BLaER1 treated with 17β-estradiol and CSF1 and Interleukin-3, amounts not matched to agents 10 nM and 100 nM (cell line): ENCODE data around the gene PRDM10.

ENCODE experiments used
- H3K27ac ChIP-seq, 11 experiments: shearing (Covaris generic); formaldehyde crosslinking; 2 replicates each; pipeline ENCODE4 v1.8.1; 2022
- H3K27me3 ChIP-seq, 11 experiments: shearing (Covaris generic); formaldehyde crosslinking; 2 replicates each; pipeline ENCODE4 v1.8.1; 2022
- H3K36me3 ChIP-seq, 11 experiments: shearing (Covaris generic); formaldehyde crosslinking; 2 replicates each; pipeline ENCODE4 v1.8.1; 2022
- H3K4me1 ChIP-seq, 10 experiments: shearing (Covaris generic); formaldehyde crosslinking; 2 replicates each; pipeline ENCODE4 v1.8.1; 2022
- H3K4me2 ChIP-seq, 11 experiments: shearing (Covaris generic); formaldehyde crosslinking; 2 replicates each; pipeline ENCODE4 v1.8.1; 2022
- H3K4me3 ChIP-seq, 10 experiments: shearing (Covaris generic); formaldehyde crosslinking; 2 replicates each; pipeline ENCODE4 v1.8.1; 2022
- H3K9ac ChIP-seq, 11 experiments: shearing (Covaris generic); formaldehyde crosslinking; 2 replicates each; pipeline ENCODE4 v1.8.1; 2022
- H3K9me3 ChIP-seq, 11 experiments: shearing (Covaris generic); formaldehyde crosslinking; replicated peaks in 1 of 11; 2 replicates each; pipeline ENCODE4 v1.8.1; 2022
- H4K20me1 ChIP-seq, 11 experiments: shearing (Covaris generic); formaldehyde crosslinking; 2 replicates each; pipeline ENCODE4 v1.8.1; 2022
- Cebpa-rat ChIP-seq, 11 experiments: shearing (Covaris generic); IDR thresholded peaks; 2 replicates each; pipeline ENCODE4 v1.8.1; 2022

The PRDM10 gene

DNA sequence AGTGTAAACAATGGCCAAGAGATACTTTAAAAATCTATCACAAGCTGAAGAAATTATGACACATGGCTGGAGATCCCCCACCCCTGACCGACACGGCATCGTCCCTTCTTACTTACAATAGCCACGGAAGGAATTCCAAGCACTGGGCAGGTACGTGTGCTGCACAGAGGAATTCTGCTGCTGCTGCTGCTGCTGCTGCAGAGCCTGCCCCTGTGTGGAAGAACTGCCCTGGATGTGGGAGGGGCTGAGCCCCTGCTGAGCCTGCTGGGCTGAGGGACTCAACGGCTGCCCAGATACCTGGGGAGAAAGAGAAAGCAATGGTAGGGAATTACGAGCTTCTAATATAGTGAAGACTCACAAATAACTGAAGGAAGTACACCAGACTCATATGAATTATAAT lies 92.3 kb downstream of the PRDM10 start:
- H3K27me3 ChIP-seq = no peaks in the 10 kb centered on the region
- no peak for TF ChIP-seq Cebpa-rat (IDR thresholded peaks at IDR 0.05)
- H3K9me3 ChIP-seq = no peaks in the 10 kb centered on the region
- no peak overlapping the region for H3K4me3 ChIP-seq
- no peak overlapping the region for H3K4me2 ChIP-seq
- H3K9ac ChIP-seq = no peak overlapping the region
- peaks cover 14 to 28% (median 22%) of the 10 kb centered on the region in 10 experiments for H3K4me1 ChIP-seq
- no peak overlapping the region for H3K27ac ChIP-seq
- no peaks in the 10 kb centered on the region for H4K20me1 ChIP-seq
- peaks cover 56 to 100% (median 88%) of the 10 kb centered on the region in 11 experiments for H3K36me3 ChIP-seq

DNA sequence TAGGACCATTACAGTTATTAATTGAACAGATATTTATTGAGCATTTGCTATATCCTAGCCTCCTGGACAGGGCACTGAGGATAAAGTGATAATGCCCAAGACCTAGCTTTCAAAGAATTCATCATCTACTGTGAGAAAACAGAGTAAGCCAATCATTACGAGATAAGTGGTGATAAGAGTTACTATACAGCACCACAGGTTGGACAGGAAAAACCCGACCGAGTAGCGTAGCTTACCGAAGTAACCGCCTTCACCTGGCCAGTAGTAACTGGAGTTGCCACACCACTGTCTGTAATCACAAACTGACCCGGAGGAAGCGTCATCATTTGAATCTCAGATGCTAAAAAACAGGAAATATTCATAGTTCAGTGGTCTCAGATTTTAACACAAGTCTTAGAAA lies 97.2 kb downstream of the PRDM10 start:
- Histone ChIP-seq H3K4me3 (no peak overlapping the region), H3K9me3 (no peaks in the 10 kb centered on the region), H3K27me3 (no peaks in the 10 kb centered on the region), H4K20me1 (no peaks in the 10 kb centered on the region), H3K36me3 (peaks cover 71 to 99% (median 89%) of the 10 kb centered on the region in 11 experiments), H3K27ac (no peak overlapping the region), H3K4me1 (peaks cover 0 to 9% (median 0%) of the 10 kb centered on the region in 10 experiments; a peak in 4 of 20 replicates), H3K9ac (no peak overlapping the region), H3K4me2 (no peak overlapping the region)
- TF ChIP-seq Cebpa-rat (IDR thresholded peaks at IDR 0.05) = no peak

DNA sequence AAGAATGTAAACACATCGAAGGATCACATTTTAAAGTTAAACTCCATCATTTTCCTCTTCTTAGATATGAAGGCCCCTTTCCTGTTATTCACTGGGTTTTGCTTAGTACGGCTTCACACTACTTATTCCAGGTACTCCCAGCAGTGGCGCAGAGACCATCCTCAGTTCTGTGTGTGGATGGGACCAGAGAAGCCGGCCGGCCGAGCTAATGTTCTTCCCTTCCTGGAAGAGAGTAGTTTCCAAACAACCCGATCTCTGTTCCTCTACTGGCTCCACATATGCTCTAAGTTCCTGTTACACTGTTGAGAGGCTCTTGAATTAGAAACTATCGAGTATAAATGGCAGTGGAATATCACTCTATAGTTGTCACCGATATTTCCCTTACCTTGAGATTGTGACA lies 106.6 kb downstream of the PRDM10 start:
- no peak for TF ChIP-seq Cebpa-rat (IDR thresholded peaks at IDR 0.05)
- Histone ChIP-seq H3K27me3 (no peaks in the 10 kb centered on the region), H4K20me1 (peaks cover 0 to 40% (median 20%) of the 10 kb centered on the region in 11 experiments; a peak in 11 of 22 replicates), H3K27ac (peak overlapping the region in 4 of 11 experiments; percentile 35 to 84 (median 76); a peak in 4 of 22 replicates), H3K9me3 (no peaks in the 10 kb centered on the region), H3K4me2 (peak overlapping the region; percentile 75 to 96 (median 83)), H3K4me3 (peak overlapping the region; percentile 81 to 98 (median 88); a peak in 19 of 20 replicates), H3K9ac (peak overlapping the region; percentile 78 to 92 (median 86); a peak in 21 of 22 replicates), H3K36me3 (peaks cover 28 to 53% (median 40%) of the 10 kb centered on the region in 11 experiments), H3K4me1 (peaks cover 14 to 23% (median 20%) of the 10 kb centered on the region in 10 experiments)

GRCh38 chr11:129895126-129896041 lies 107.3 kb downstream of the PRDM10 start, which contains the start of gene NFRKB:
Gene NFRKB, minus strand, starts transcription at chr11:129895578. Its CDS starts 2,729 bp downstream, at chr11:129892849.
- Histone ChIP-seq H3K27ac (peak within 1 kb of the TSS; percentile 68 to 84 (median 76)), H3K27me3 (no peaks in the 10 kb centered on the region), H3K9ac (peak within 1 kb of the TSS; percentile 78 to 92 (median 86)), H3K4me1 (peaks cover 14 to 23% (median 20%) of the 10 kb centered on the region in 10 experiments), H3K4me2 (peak within 1 kb of the TSS; percentile 77 to 96 (median 91)), H3K4me3 (peak within 1 kb of the TSS; percentile 81 to 98 (median 88)), H3K9me3 (no peaks in the 10 kb centered on the region), H3K36me3 (peaks cover 33 to 53% (median 47%) of the 10 kb centered on the region in 11 experiments), H4K20me1 (peaks cover 0 to 46% (median 23%) of the 10 kb centered on the region in 11 experiments; a peak in 11 of 22 replicates)
- TF ChIP-seq Cebpa-rat (IDR thresholded peaks at IDR 0.05) = no peak

DNA sequence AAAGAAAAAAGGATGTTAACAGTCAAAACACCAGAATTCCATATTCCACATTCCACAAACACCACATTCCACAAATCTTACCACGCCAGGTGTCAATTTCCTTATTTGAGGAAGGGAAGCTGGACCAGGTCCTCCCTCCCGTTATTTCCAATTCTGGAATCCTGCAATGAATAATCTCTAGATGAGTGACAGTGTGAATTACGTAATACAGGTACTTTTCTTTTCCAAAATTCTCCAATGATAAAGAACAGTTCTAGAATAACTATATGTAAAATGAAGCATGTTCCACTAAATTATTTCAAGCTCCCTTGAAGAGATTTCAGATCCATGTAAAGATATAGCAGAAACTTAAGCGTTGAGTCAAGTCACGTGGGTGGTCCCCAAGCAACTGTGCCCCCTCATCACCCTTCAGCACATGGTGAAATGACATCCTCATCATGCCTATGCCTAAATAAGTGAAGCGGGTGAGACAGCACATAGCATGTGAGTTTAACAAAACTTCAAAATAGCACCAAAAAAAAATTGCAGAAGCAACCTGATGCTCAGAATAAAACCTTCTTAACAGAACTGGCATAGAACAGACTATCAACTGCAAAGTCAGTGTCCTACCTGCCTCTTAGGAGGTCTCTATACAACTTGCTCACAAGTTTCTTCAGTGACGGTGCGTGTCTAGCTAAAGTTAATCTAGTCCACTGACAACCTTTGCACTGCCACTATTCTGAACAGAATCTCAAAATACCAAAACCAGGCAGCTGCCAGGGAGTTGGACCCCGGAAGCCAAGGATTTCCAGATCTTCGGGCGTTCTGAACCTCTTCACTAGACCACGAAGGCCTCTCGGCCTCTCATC lies 108.1 kb downstream of the PRDM10 start:
- Histone ChIP-seq H3K9me3 (no peaks in the 10 kb centered on the region), H3K4me2 (peak overlapping the region; percentile 76 to 94 (median 84)), H3K4me3 (peak overlapping the region; percentile 81 to 98 (median 88)), H3K36me3 (peaks cover 42 to 53% (median 49%) of the 10 kb centered on the region in 11 experiments), H3K4me1 (peaks cover 14 to 23% (median 20%) of the 10 kb centered on the region in 10 experiments), H3K27me3 (no peaks in the 10 kb centered on the region), H3K9ac (peak overlapping the region; percentile 78 to 92 (median 86)), H4K20me1 (peaks cover 0 to 54% (median 26%) of the 10 kb centered on the region in 11 experiments; a peak in 12 of 22 replicates), H3K27ac (peak overlapping the region; percentile 68 to 84 (median 76))
- TF ChIP-seq Cebpa-rat (IDR thresholded peaks at IDR 0.05) = peak in 1 of 11 experiments; percentile 32; a peak in 1 of 22 replicates

- peaks cover 93 to 100% (median 99%) of the 10 kb centered on the region in 11 experiments for H3K36me3 ChIP-seq
- no peaks in the 10 kb centered on the region for H3K27me3 ChIP-seq
- TF ChIP-seq Cebpa-rat (IDR thresholded peaks at IDR 0.05) = no peak
- peaks cover under 1 to 17% (median 11%) of the 10 kb centered on the region in 10 experiments; a peak in 14 of 20 replicates for H3K4me1 ChIP-seq
- peaks cover 0 to 44% (median 18%) of the 10 kb centered on the region in 11 experiments; a peak in 14 of 22 replicates for H4K20me1 ChIP-seq
- no peaks in the 10 kb centered on the region for H3K9me3 ChIP-seq
- H3K27ac ChIP-seq = no peak overlapping the region
- H3K4me2 ChIP-seq = peak overlapping the region in 3 of 11 experiments; percentile 12 to 23 (median 15); a peak in 2 of 22 replicates
- H3K9ac ChIP-seq = no peak overlapping the region
- H3K4me3 ChIP-seq = no peak overlapping the region
Measured at GRCh38 chr11:129888451-129888850, 114.2 kb downstream of the PRDM10 start.

- Histone ChIP-seq H3K4me1 (peaks cover 0 to 15% (median 11%) of the 10 kb centered on the region in 10 experiments; a peak in 11 of 20 replicates), H3K27me3 (no peaks in the 10 kb centered on the region), H3K4me2 (no peak overlapping the region), H3K9ac (no peak overlapping the region), H3K4me3 (no peak overlapping the region), H3K36me3 (peaks cover 98 to 100% (median 100%) of the 10 kb centered on the region in 11 experiments), H3K9me3 (no peaks in the 10 kb centered on the region), H3K27ac (no peak overlapping the region), H4K20me1 (peaks cover 0 to 19% (median 11%) of the 10 kb centered on the region in 11 experiments; a peak in 11 of 22 replicates)
- TF ChIP-seq Cebpa-rat (IDR thresholded peaks at IDR 0.05) = no peak
Measured at GRCh38 chr11:129885381-129885780, 117.3 kb downstream of the PRDM10 start.

DNA sequence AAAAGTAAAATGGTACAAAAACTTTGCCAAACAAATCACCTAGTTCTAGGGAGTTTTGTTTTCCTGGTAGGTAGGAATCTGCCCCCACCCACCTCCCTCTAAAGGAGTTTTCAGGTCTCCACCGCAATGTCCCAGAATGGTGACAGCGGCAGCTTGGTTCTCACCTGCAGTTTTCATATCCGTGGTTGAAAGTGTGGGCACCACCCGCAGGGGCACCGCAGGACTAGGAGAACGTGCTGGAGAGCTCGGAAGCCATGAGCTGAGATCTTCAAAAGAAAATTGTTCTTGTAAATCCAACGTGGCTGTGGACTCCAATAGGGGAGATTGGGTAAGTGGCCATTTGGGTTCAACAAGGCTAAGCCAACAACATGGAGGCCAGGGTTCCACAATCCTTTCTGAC lies 118.1 kb downstream of the PRDM10 start:
- H3K36me3 ChIP-seq = peaks cover 98 to 100% (median 100%) of the 10 kb centered on the region in 11 experiments
- TF ChIP-seq Cebpa-rat (IDR thresholded peaks at IDR 0.05) = no peak
- H3K4me3 ChIP-seq = no peak overlapping the region
- peaks cover 0 to 15% (median 11%) of the 10 kb centered on the region in 10 experiments; a peak in 11 of 20 replicates for H3K4me1 ChIP-seq
- no peak overlapping the region for H3K27ac ChIP-seq
- no peak overlapping the region for H3K4me2 ChIP-seq
- H3K27me3 ChIP-seq = no peaks in the 10 kb centered on the region
- H3K9ac ChIP-seq = no peak overlapping the region
- H3K9me3 ChIP-seq = no peaks in the 10 kb centered on the region
- H4K20me1 ChIP-seq = peaks cover 0 to 22% (median 11%) of the 10 kb centered on the region in 11 experiments; a peak in 10 of 22 replicates
